Measurements from ENCODE around the gene OR14A2. TPM values are rescaled to one million over a fixed set of nuclear protein-coding genes. Genes with fewer than 3 reads are reported as not detected.
A peak's percentile ranks its signal among the peaks of the same experiment; 100 is the strongest.

Gene OR14A2
- total RNA-seq, 3 donors from 2014 or later = not detected

DNA sequence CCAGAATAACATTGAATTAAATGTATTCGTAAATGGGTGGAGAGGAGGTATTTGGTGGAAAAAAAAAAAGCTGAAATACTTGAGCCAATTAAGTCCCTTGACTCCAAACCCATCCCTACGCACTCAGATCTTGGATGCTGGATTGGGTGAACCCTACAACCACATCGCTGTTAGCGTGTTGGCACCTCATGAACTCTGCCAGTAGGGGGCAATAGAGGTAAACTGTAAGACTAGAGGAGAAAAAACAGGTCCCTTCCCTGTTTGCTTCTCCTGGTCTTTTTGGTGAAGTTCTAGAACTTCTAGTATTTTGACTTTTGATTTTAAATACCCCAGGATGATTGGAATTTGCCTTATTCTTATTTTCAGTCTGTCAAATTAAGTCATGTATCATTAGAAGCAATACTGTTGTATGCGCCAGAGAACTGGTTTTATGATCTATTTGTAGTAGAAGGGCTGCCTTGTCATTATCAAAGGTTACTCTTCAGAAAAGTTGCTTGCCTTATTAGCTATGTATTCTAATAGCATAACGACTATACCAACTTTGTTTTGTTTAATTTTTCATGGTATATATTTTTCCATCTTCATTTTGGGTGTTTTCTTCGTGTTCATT is 66.5 kb downstream of the OR14A2 start:
- Histone ChIP-seq H3K4me3 (no peak overlapping the region), H3K36me3 (no peaks in the 10 kb centered on the region), H3K27ac (no peak overlapping the region), H3K9me3 (no peaks in the 10 kb centered on the region), H3K4me1 (no peaks in the 10 kb centered on the region), H3K27me3 (no peaks in the 10 kb centered on the region)
- intact Hi-C loops (cut with DNase I; ENCODE audit: low total_unique reads) = no loop called here
- DNase-seq (ENCODE audit: low spot score in 2 of 2) = no peak
- TF ChIP-seq, protein P1, sequence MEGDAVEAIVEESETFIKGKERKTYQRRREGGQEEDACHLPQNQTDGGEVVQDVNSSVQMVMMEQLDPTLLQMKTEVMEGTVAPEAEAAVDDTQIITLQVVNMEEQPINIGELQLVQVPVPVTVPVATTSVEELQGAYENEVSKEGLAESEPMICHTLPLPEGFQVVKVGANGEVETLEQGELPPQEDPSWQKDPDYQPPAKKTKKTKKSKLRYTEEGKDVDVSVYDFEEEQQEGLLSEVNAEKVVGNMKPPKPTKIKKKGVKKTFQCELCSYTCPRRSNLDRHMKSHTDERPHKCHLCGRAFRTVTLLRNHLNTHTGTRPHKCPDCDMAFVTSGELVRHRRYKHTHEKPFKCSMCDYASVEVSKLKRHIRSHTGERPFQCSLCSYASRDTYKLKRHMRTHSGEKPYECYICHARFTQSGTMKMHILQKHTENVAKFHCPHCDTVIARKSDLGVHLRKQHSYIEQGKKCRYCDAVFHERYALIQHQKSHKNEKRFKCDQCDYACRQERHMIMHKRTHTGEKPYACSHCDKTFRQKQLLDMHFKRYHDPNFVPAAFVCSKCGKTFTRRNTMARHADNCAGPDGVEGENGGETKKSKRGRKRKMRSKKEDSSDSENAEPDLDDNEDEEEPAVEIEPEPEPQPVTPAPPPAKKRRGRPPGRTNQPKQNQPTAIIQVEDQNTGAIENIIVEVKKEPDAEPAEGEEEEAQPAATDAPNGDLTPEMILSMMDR (IDR thresholded peaks at IDR 0.05) = peak in 1 of 3 donors; percentile 32
- no peak for TF ChIP-seq POLR2A (IDR thresholded peaks at IDR 0.05)
- TF ChIP-seq POLR2AphosphoS5 (IDR thresholded peaks at IDR 0.05) = no peak

DNA sequence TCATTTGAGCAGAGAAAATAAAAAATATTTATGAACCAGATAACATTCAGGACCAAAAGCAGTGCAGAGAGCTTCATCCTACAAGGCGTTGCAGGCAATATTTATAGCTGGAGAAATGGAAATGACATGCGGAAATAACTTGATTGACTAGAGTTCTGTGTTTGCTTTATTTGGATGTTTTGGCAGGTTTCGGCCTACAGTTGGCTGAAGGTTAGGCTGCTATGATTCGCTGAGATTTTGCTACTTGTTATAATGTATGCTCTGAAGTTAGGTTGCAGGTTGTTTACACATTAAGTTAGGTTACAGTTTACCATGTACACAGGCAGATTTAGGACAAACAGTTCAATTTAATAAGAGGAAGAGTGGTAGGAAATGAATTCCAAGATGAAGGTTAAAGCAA is 67.8 kb downstream of the OR14A2 start:
- intact Hi-C loops (cut with DNase I; ENCODE audit: low total_unique reads) = no loop called here
- Histone ChIP-seq H3K4me3 (no peak overlapping the region), H3K27me3 (no peaks in the 10 kb centered on the region), H3K36me3 (no peaks in the 10 kb centered on the region), H3K27ac (no peak overlapping the region), H3K4me1 (no peaks in the 10 kb centered on the region), H3K9me3 (no peaks in the 10 kb centered on the region)
- no peak for DNase-seq (ENCODE audit: low spot score in 2 of 2)
- TF ChIP-seq POLR2A (IDR thresholded peaks at IDR 0.05) (no peak), POLR2AphosphoS5 (IDR thresholded peaks at IDR 0.05) (no peak)
- TF ChIP-seq, protein P1 (IDR thresholded peaks at IDR 0.05) = no peak

DNA sequence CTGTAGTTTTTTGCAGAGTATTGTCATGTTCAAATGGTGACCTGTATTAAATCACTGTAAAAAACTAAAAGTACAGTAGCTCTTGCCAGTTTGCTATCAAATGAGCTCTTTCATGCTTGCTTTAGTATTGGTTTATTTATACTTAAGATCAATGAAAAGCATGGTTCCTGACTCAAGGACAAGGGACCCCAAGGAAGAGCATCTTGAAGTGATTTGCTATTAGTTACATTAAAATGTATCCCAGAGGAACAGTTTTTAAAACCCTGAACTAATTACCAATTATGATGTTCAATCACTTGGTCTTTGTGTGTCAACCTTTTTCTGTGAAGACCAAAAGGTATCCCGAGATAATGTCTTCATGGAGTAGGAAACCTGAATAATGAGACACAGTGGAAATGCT is 68.3 kb downstream of the OR14A2 start, which contains the start of gene OR13G1:
Gene OR13G1 (minus strand): TSS at position 101 of the 400 bp plus-strand sequence. CDS start 6,698 bp downstream, outside the sequence.
- H3K27ac ChIP-seq = no peak within 1 kb of the TSS
- H3K4me1 ChIP-seq = no peaks in the 10 kb centered on the region
- no peaks in the 10 kb centered on the region for H3K9me3 ChIP-seq
- no peaks in the 10 kb centered on the region for H3K27me3 ChIP-seq
- DNase-seq (ENCODE audit: low spot score in 2 of 2) = no peak
- no peaks in the 10 kb centered on the region for H3K36me3 ChIP-seq
- TF ChIP-seq, protein P1 (IDR thresholded peaks at IDR 0.05) = no peak
- TF ChIP-seq POLR2A (IDR thresholded peaks at IDR 0.05) (no peak), POLR2AphosphoS5 (IDR thresholded peaks at IDR 0.05) (no peak)
- no peak within 1 kb of the TSS for H3K4me3 ChIP-seq
- intact Hi-C loops (cut with DNase I; ENCODE audit: low total_unique reads) = no loop called here

Other genes starting within 250 kb of the OR14A2 start
- gene OR2C3, start 211.7 kb downstream of the OR14A2 start, total RNA-seq = not detected
- 1 to 10 TPM in 1 of 3 donors, under 1 TPM in 1, not detected in 1; 0.15 to 1.3 TPM for gene GCSAML, start 199.0 kb downstream of the OR14A2 start, total RNA-seq
- not detected for gene OR2G2, start 159.8 kb downstream of the OR14A2 start, total RNA-seq
- gene OR2G3, start 142.6 kb downstream of the OR14A2 start, total RNA-seq = not detected
- not detected for gene OR13G1, start 68.4 kb downstream of the OR14A2 start, total RNA-seq
- gene OR6F1, start 31.5 kb downstream of the OR14A2 start, total RNA-seq = not detected
- gene OR14K1, start 9.5 kb downstream of the OR14A2 start, total RNA-seq = 1 to 10 TPM in 2 of 3 donors, not detected in 1; 1.0 to 1.3 TPM
- gene OR1C1, start 12.4 kb upstream of the OR14A2 start, total RNA-seq = not detected
- gene OR14A16, start 76.0 kb upstream of the OR14A2 start, total RNA-seq = not detected
- gene OR11L1, start 93.8 kb upstream of the OR14A2 start, total RNA-seq = not detected
- 1 to 10 TPM in 2 of 3 donors, under 1 TPM in 1; 0.32 to 4.6 (median 1.0) TPM for gene TRIM58, start 109.0 kb upstream of the OR14A2 start, total RNA-seq
- gene OR2W3, start 147.4 kb upstream of the OR14A2 start, total RNA-seq = 1 to 10 TPM in 1 of 3 donors, not detected in 2; 3.6 TPM
- gene OR2T8, start 172.1 kb upstream of the OR14A2 start, total RNA-seq = not detected
- not detected for gene OR2AJ1, start 176.7 kb upstream of the OR14A2 start, total RNA-seq
- gene OR2L8, start 200.7 kb upstream of the OR14A2 start, total RNA-seq = 1 to 10 TPM in 1 of 3 donors, under 1 TPM in 1, not detected in 1; 0.73 to 1.3 TPM
- under 1 TPM in 1 of 3 donors, not detected in 2; 0.44 TPM for gene OR2AK2, start 217.1 kb upstream of the OR14A2 start, total RNA-seq